ENCODE measurements around the gene HNMT. TPM values are rescaled to one million over a fixed set of nuclear protein-coding genes. Genes with fewer than 3 reads are reported as not detected.

Gene HNMT
- polyA plus RNA-seq, 1 donor (not counting 4 experiments of a cell fraction or from before 2014, with no cell fraction given) = 7.4 TPM

- H3K27me3 ChIP-seq (ENCODE audit: control insufficient read depth, extremely low read depth, insufficient read depth, low read length) = no peaks in the 10 kb centered on the region
- no peaks in the 10 kb centered on the region for H3K79me2 ChIP-seq (ENCODE audit: control insufficient read depth, insufficient read depth, low read length)
- DNase-seq (ENCODE audit: low read depth, low spot score) (no peak), FAIRE-seq (no peak)
- H3K9me3 ChIP-seq (ENCODE audit: control insufficient read depth, low read depth, low read length) = no peaks in the 10 kb centered on the region
- H2AFZ ChIP-seq (ENCODE audit: control insufficient read depth, low read length) = no peak overlapping the region
- H3K27ac ChIP-seq (ENCODE audit: control insufficient read depth, insufficient read depth, low read length) = no peak overlapping the region
- TF ChIP-seq, protein P1, sequence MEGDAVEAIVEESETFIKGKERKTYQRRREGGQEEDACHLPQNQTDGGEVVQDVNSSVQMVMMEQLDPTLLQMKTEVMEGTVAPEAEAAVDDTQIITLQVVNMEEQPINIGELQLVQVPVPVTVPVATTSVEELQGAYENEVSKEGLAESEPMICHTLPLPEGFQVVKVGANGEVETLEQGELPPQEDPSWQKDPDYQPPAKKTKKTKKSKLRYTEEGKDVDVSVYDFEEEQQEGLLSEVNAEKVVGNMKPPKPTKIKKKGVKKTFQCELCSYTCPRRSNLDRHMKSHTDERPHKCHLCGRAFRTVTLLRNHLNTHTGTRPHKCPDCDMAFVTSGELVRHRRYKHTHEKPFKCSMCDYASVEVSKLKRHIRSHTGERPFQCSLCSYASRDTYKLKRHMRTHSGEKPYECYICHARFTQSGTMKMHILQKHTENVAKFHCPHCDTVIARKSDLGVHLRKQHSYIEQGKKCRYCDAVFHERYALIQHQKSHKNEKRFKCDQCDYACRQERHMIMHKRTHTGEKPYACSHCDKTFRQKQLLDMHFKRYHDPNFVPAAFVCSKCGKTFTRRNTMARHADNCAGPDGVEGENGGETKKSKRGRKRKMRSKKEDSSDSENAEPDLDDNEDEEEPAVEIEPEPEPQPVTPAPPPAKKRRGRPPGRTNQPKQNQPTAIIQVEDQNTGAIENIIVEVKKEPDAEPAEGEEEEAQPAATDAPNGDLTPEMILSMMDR (optimal IDR thresholded peaks at IDR 0.05 in 1 of 3, IDR thresholded peaks at IDR 0.05 in 1 of 3, conservative IDR thresholded peaks at IDR 0.05 in 1 of 3; ENCODE audit: extremely low read depth in 1 of 3, insufficient read depth in 2 of 3, low read length in 3 of 3) = no peak
- peaks cover 1% of the 10 kb centered on the region for H3K4me1 ChIP-seq (ENCODE audit: control insufficient read depth, extremely low read depth, insufficient read depth, low read length)
- no peak overlapping the region for H3K4me2 ChIP-seq (ENCODE audit: control insufficient read depth, extremely low read depth, insufficient read depth, low read depth, low read length)
- no peaks in the 10 kb centered on the region for H3K36me3 ChIP-seq (ENCODE audit: control insufficient read depth in 2 of 2, extremely low read depth in 1 of 2, insufficient read depth in 2 of 2, low read length in 2 of 2)
- H4K20me1 ChIP-seq (ENCODE audit: control insufficient read depth, extremely low read depth, insufficient read depth, low read length) = no peaks in the 10 kb centered on the region
- H3K4me3 ChIP-seq (ENCODE audit: control insufficient read depth in 2 of 3, extremely low read depth in 1 of 3, insufficient read depth in 2 of 3, low read depth in 1 of 3, low read length in 3 of 3) = no peak overlapping the region
- H3K9me1 ChIP-seq (ENCODE audit: control insufficient read depth, extremely low read depth, insufficient read depth, low read length) = no peaks in the 10 kb centered on the region
- H3K9ac ChIP-seq (ENCODE audit: control insufficient read depth, extremely low read depth, insufficient read depth, low read length) = no peak overlapping the region
- dilution Hi-C loops (cut with MboI; ENCODE audit: extremely low pct_ligation_motif_present, low sequenced_read_pairs) = loop anchor here (25.0 kb wide), 1 partner anchor 888 kb away; no protein-coding TSS in a partner anchor
These were observed 40.3 kb upstream of the HNMT start for GRCh38 chr2:137924019-137924418.

GRCh38 chr2:137925599-137925998 is 38.7 kb upstream of the HNMT start:
- dilution Hi-C loops (cut with MboI; ENCODE audit: extremely low pct_ligation_motif_present, low sequenced_read_pairs) = no loop called here
- no peak overlapping the region for H2AFZ ChIP-seq (ENCODE audit: control insufficient read depth, low read length)
- H4K20me1 ChIP-seq (ENCODE audit: control insufficient read depth, extremely low read depth, insufficient read depth, low read length) = no peaks in the 10 kb centered on the region
- FAIRE-seq (no peak), DNase-seq (ENCODE audit: low read depth, low spot score) (no peak)
- no peaks in the 10 kb centered on the region for H3K27me3 ChIP-seq (ENCODE audit: control insufficient read depth, extremely low read depth, insufficient read depth, low read length)
- no peak overlapping the region for H3K4me2 ChIP-seq (ENCODE audit: control insufficient read depth, extremely low read depth, insufficient read depth, low read depth, low read length)
- H3K9ac ChIP-seq (ENCODE audit: control insufficient read depth, extremely low read depth, insufficient read depth, low read length) = no peak overlapping the region
- no peaks in the 10 kb centered on the region for H3K9me3 ChIP-seq (ENCODE audit: control insufficient read depth, low read depth, low read length)
- H3K4me3 ChIP-seq (ENCODE audit: control insufficient read depth in 2 of 3, extremely low read depth in 1 of 3, insufficient read depth in 2 of 3, low read depth in 1 of 3, low read length in 3 of 3) = no peak overlapping the region
- TF ChIP-seq, protein P1 (optimal IDR thresholded peaks at IDR 0.05 in 1 of 3, IDR thresholded peaks at IDR 0.05 in 1 of 3, conservative IDR thresholded peaks at IDR 0.05 in 1 of 3; ENCODE audit: extremely low read depth in 1 of 3, insufficient read depth in 2 of 3, low read length in 3 of 3) = no peak
- TF ChIP-seq EZH2 (IDR thresholded peaks at IDR 0.05; ENCODE audit: low read length) = no peak
- no peaks in the 10 kb centered on the region for H3K36me3 ChIP-seq (ENCODE audit: control insufficient read depth in 2 of 2, extremely low read depth in 1 of 2, insufficient read depth in 2 of 2, low read length in 2 of 2)
- H3K4me1 ChIP-seq (ENCODE audit: control insufficient read depth, extremely low read depth, insufficient read depth, low read length) = peaks cover 6% of the 10 kb centered on the region
- H3K9me1 ChIP-seq (ENCODE audit: control insufficient read depth, extremely low read depth, insufficient read depth, low read length) = no peaks in the 10 kb centered on the region
- H3K27ac ChIP-seq (ENCODE audit: control insufficient read depth, insufficient read depth, low read length) = no peak overlapping the region
- no peaks in the 10 kb centered on the region for H3K79me2 ChIP-seq (ENCODE audit: control insufficient read depth, insufficient read depth, low read length)
